Calu3 (cell line): ENCODE results near the gene KIRREL1. TPM values are rescaled to one million over a fixed set of nuclear protein-coding genes. Genes with fewer than 3 reads are reported as not detected.
A peak's percentile ranks its signal among the peaks of the same experiment; 100 is the strongest.

Experiments
- BruUV-seq: library from RNA; stranded (reverse); fragments of 400-500 nt; replicated peaks from 2 replicates; lab custom pipeline; 2021; lab: Mats Ljungman, UMichigan
- CTCF ChIA-PET: fragments of 300-600 bp; sonication (Branson Sonifier 250); formaldehyde crosslinking; loops from one replicate; lab custom pipeline; 2022; ENCODE audit warnings: antibody characterized with exemption; lab: Charles Lee
- DNase-seq: peaks from one replicate; pipeline ENCODE4 v3.0.0; 2022
- H3K27ac Mint-ChIP-seq: one replicate; pipeline ENCODE4 v1.8.0; 2022; ENCODE audit warnings: mixed read lengths; ENCODE audit not compliant: unreplicated experiment
- H3K27me3 Mint-ChIP-seq: one replicate; pipeline ENCODE4 v1.8.0; 2022; ENCODE audit warnings: mixed read lengths; ENCODE audit not compliant: unreplicated experiment
- H3K36me3 Mint-ChIP-seq: one replicate; pipeline ENCODE4 v1.8.0; 2022; ENCODE audit warnings: mild to moderate bottlenecking, moderate library complexity, mixed read lengths; ENCODE audit not compliant: insufficient read depth, unreplicated experiment
- H3K4me1 Mint-ChIP-seq: one replicate; pipeline ENCODE4 v1.8.0; 2022; ENCODE audit warnings: mild to moderate bottlenecking, low read depth, mixed read lengths; ENCODE audit not compliant: unreplicated experiment
- H3K4me3 Mint-ChIP-seq: one replicate; pipeline ENCODE4 v1.8.0; 2022; ENCODE audit warnings: mild to moderate bottlenecking, low read depth, moderate library complexity, mixed read lengths; ENCODE audit not compliant: unreplicated experiment
- H3K9me3 Mint-ChIP-seq: one replicate; pipeline ENCODE4 v1.8.0; 2022; ENCODE audit warnings: low read depth, mixed read lengths; ENCODE audit not compliant: unreplicated experiment
- intact Hi-C: fragments of 100-400 bp; cut with micrococcal nuclease; formaldehyde crosslinking; loops from one replicate; pipeline ENCODE4 v1.10.0; 2022; ENCODE audit not compliant: unreplicated experiment
- total RNA-seq: library from RNA; stranded (reverse); gene quantifications from 2 replicates; pipeline ENCODE4 v1.2.3, GENCODE V29; 2022
- TF ChIP-seq, protein P1 (sequence below): fragments of 200-600 bp; IDR thresholded peaks from one replicate; pipeline ENCODE4 v1.8.0; 2022; ENCODE audit warnings: antibody characterized with exemption; ENCODE audit not compliant: unreplicated experiment

KIRREL1 gene
- total RNA-seq, 1 experiment from 2014 or later, result 31.4 TPM

DNA sequence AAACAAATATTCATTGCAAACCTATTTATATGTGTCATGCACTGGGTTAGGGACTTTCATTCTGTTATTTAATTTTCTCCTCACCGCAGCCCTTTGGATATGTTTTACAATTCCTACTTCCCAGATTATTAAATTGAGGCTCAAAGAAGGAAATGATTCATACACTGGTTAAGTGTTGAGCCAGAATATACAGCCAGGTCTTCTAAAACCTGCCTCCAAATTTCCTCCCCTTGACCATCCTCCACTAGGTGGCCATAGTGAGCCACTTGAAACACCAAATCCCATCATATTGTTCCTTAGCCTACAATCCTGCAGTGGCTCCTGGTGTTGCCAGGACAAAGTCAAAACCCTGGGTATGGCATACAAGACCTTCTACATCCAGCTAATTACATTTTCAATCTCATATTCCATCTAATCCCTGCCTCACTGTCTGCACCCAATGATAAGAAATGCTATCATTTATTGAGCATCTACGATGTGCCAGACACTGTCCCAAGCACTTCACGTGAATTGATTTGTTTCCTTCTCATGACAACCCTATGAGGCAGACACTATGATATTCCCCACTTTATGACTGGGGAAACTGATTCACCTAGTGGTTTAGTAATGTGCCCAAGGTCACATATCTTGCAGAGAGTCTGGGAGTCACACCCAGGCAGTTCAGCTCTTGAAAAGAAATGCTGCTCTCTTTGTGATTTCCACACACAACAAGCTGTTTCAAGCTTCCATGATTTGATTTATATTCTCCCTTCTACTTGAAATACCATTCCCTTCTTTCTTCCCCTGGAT, 23.6 kb upstream of the KIRREL1 start:
- TF ChIP-seq, protein P1, sequence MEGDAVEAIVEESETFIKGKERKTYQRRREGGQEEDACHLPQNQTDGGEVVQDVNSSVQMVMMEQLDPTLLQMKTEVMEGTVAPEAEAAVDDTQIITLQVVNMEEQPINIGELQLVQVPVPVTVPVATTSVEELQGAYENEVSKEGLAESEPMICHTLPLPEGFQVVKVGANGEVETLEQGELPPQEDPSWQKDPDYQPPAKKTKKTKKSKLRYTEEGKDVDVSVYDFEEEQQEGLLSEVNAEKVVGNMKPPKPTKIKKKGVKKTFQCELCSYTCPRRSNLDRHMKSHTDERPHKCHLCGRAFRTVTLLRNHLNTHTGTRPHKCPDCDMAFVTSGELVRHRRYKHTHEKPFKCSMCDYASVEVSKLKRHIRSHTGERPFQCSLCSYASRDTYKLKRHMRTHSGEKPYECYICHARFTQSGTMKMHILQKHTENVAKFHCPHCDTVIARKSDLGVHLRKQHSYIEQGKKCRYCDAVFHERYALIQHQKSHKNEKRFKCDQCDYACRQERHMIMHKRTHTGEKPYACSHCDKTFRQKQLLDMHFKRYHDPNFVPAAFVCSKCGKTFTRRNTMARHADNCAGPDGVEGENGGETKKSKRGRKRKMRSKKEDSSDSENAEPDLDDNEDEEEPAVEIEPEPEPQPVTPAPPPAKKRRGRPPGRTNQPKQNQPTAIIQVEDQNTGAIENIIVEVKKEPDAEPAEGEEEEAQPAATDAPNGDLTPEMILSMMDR, result peak; percentile 68
- BruUV-seq, result no TSS peak
- intact Hi-C loops, result loop anchor here (1.0 to 10.0 kb wide), 4 partner anchors 67 to 1105 kb away; partner anchors contain the start of gene AIM2
- Mint-ChIP-seq H3K27me3 (no peaks in the 10 kb centered on the region), H3K36me3 (no peaks in the 10 kb centered on the region), H3K4me1 (peaks cover 49% of the 10 kb centered on the region), H3K27ac (peak overlapping the region; percentile 64), H3K9me3 (peaks cover 16% of the 10 kb centered on the region), H3K4me3 (no peak overlapping the region)
- CTCF ChIA-PET, result interaction anchor here (0.9 to 2.7 kb wide), 6 partner anchors 22 to 155 kb away, joined by 3 to 21 read pairs (median 7); no protein-coding TSS in a partner anchor
- DNase-seq, result peak; percentile 79

DNA sequence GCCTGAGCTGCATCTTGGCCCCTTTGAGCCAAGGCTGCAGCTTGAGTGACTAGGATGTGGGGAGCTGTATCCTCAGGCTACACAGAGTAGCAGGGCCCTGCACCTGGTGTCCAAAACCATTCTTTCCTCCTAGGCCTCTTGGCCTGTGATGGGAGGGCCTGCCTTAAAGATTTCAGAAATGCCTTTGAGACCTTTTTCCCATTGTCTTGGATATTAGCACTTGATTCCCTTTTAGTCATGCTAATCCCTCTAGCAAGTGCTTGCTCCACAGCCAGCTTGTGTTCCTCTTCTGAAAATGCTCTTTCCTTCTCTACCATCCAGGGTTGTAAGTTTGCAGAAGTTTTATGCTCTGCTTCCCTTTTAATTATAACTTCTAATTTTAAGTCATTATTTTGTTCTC, 21.7 kb upstream of the KIRREL1 start:
- H3K9me3 Mint-ChIP-seq, result peaks cover 16% of the 10 kb centered on the region
- H3K36me3 Mint-ChIP-seq, result no peaks in the 10 kb centered on the region
- TF ChIP-seq, protein P1, result no peak
- peaks cover 30% of the 10 kb centered on the region for H3K4me1 Mint-ChIP-seq
- DNase-seq, result no peak
- BruUV-seq, result no TSS peak
- CTCF ChIA-PET, result interaction anchor here (1.5 to 1.7 kb wide), 2 partner anchors 65 to 153 kb away, joined by 4 to 8 read pairs; no protein-coding TSS in a partner anchor
- intact Hi-C loops, result no loop called here
- H3K27me3 Mint-ChIP-seq, result no peaks in the 10 kb centered on the region
- H3K27ac Mint-ChIP-seq, result no peak overlapping the region
- no peak overlapping the region for H3K4me3 Mint-ChIP-seq

GRCh38 chr1:157975228-157975950, 18.1 kb upstream of the KIRREL1 start:
- Mint-ChIP-seq H3K27ac (no peak overlapping the region), H3K27me3 (no peaks in the 10 kb centered on the region), H3K9me3 (peaks cover 11% of the 10 kb centered on the region), H3K4me3 (no peak overlapping the region), H3K36me3 (no peaks in the 10 kb centered on the region), H3K4me1 (peaks cover 3% of the 10 kb centered on the region)
- no peak for DNase-seq
- TF ChIP-seq, protein P1, result no peak
- BruUV-seq, result no TSS peak
- CTCF ChIA-PET, result no interaction called here
- intact Hi-C loops, result no loop called here

DNA sequence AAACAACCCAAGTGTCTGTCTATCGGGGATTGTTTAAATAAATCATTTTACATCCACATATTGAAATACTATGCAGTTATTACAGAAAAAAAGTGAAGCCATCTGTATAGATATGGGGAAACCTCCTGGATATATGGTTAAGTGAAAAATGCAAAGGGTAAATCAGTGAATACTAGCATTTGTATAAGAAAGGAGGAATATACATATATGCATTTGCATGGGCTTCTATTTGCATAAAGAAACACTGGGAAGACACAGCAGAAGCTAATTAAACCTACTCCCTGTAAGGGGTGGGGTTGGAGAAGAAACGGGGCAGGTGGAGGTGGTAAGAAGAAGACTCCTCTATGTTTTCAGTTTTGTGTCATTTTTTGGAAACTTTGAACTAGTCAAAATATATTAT, 16.6 kb upstream of the KIRREL1 start:
- CTCF ChIA-PET, result no interaction called here
- no peak overlapping the region for H3K4me3 Mint-ChIP-seq
- no peak overlapping the region for H3K27ac Mint-ChIP-seq
- H3K27me3 Mint-ChIP-seq, result no peaks in the 10 kb centered on the region
- no peaks in the 10 kb centered on the region for H3K4me1 Mint-ChIP-seq
- intact Hi-C loops, result no loop called here
- peaks cover 9% of the 10 kb centered on the region for H3K9me3 Mint-ChIP-seq
- DNase-seq, result no peak
- BruUV-seq, result no TSS peak
- TF ChIP-seq, protein P1, result no peak
- H3K36me3 Mint-ChIP-seq, result no peaks in the 10 kb centered on the region
